HG03159 (cell line): Measurements from ENCODE around the gene POLR2L.
A peak's percentile ranks its signal among the peaks of the same experiment; 100 is the strongest.

Source experiments
- ATAC-seq: cut with Tn5 transposase; IDR thresholded peaks from one replicate; pipeline ENCODE4 v1.9.1; 2021; ENCODE audit warnings: mild to moderate bottlenecking, moderate library complexity; ENCODE audit not compliant: unreplicated experiment

The POLR2L gene

DNA sequence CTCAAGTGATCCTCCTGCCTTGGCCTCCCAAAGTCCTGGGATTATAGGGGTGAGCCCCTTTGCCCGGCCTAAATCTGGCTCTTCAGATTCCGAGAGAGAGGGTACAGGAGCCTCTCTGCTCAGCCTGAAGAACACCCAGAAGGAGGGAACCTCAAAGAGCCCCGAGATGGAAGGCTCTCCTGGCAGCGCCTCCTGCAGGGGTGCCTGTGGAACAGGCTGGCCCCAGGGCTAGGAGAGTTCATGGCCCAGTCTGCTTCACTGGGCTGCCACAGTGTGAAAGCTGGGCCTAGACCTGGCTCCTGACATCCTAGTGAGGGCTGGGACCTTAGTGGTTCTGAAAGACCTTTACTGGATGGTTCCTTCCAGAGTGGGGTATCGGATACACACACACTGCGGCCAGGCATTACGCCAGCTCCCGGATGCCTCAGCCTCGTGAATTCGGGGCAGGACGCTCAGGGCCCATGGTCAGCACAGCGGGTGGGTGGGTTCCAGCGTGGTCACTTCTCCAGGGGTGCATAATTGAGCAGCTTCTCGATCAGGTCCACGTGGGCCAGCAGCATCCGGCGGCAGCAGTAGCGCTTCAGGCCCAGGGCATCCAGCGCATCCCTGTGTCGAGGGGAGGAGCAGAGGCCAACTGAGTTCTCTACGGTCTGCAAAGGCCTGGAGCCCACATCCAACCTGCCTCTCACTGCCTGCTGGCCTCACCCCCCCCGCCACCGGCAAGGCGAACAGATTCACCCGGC, 2.3 kb downstream of the POLR2L start:
- no peak for ATAC-seq

DNA sequence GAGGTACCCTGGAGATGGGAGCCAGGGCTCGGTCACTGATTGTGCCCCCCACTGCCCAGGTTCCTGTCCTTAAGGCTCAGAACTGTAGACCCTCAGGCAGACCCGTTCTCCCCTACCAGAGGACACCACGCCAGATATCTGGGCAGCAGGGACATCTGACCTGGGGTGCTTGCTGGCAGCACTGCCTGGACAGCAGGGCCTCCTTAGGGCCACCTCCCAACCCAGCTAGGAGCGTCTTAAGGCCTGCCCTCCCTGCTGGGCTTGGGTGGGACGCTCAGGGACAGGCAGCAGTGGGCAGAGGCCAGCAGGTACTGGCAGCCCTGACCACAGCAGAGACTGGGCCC, 3.1 kb downstream of the POLR2L start:
- no peak for ATAC-seq

GRCh38 chr11:838441-839279, 3.7 kb downstream of the POLR2L start:
- no peak for ATAC-seq

- no peak for ATAC-seq
These were observed 4.4 kb downstream of the POLR2L start for GRCh38 chr11:837990-838307.

GRCh38 chr11:837189-837989, 4.9 kb downstream of the POLR2L start:
- no peak for ATAC-seq

DNA sequence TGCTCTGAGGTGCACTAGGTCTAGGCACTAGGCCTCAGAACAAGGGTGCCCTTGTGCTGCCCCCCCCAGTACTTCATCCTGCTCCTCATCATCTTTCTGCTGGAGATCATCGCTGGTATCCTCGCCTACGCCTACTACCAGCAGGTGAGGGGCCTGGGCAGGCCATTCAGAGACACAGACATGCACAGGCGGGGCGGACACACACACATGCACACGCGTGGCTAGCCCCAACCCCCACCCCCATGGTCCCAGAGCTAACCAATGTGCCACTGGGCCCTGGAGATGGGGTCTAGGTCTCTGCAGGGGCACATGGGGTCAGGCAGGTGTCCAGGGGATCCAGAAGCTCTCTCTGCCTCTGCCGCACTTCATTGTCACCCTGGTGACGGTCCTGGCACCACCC, 5.6 kb downstream of the POLR2L start:
- no peak for ATAC-seq

- ATAC-seq = no peak
These were observed 6.1 kb downstream of the POLR2L start for GRCh38 chr11:836274-836673.

- no peak for ATAC-seq
These were observed 7.7 kb downstream of the POLR2L start for GRCh38 chr11:834371-835316.

DNA sequence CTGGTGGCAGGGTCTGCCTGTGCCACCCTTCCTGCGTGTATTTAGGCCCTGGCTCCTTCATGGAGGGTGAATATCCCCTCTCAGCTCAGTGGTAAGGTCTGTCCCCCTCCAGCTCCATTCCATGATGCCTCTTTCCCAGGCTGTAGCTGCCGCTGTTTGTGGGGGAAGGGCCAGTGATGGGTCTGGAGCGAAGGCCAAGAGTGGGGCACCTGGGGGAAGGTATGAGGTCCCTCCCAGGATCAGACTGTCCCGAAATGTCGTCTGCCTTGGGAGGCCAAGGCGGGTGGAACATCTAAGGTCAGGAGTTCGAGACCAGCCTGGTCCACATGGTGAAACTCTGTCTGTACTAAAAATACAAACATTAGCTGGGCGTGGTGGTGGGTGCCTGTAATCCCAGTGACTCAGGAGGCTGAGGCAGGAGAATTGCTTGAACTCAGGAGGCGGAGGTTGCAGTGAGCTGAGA, 8.4 kb downstream of the POLR2L start:
- no peak for ATAC-seq

GRCh38 chr11:833114-833791, 9.1 kb downstream of the POLR2L start:
- ATAC-seq = peak; percentile 11

GRCh38 chr11:832529-833113, 9.7 kb downstream of the POLR2L start, which contains the start of gene CD151:
TSS of gene CD151 (plus strand) at chr11:832952. CDS start at chr11:836070, 3,118 bp downstream.
- peak; percentile 36 for ATAC-seq

- ATAC-seq = no peak
These were observed 10.3 kb downstream of the POLR2L start for GRCh38 chr11:831961-832528.

DNA sequence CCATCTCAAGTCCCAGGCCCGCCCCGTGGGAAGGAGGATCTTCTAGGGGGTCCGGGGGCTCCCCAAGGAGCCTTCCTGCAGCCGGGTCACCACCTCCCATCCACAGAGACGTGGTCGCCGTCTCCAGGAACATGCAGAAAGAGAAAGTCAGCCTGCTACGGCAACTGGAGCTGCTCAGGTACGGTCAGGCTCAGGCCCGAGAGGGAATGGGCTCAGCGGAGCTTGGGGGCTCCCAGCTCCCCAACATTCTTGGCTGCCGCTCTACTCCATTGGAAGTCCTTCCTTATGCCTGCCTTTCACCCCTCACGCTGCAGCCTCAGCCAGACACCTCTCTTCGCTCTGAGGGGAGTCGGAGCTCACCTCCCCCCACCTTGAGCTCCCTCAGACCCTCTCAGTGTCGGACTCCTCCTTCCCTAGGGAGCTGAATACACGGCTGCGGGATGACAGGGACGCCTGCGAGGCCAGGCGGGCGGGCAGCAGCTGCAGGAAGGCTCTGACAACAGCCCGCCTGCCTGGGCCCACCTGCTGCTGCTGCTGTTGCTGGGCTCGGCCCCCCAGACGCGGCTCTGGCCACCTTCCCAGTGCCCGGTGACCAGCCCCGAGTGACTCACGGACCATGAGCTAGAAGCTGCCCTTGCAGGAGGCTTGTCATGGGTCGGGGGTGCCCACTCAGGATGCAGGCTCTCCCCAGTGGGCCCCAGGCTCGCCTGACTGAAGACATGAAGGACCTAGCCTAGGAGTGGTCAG, 11.0 kb downstream of the POLR2L start:
- ATAC-seq = no peak

DNA sequence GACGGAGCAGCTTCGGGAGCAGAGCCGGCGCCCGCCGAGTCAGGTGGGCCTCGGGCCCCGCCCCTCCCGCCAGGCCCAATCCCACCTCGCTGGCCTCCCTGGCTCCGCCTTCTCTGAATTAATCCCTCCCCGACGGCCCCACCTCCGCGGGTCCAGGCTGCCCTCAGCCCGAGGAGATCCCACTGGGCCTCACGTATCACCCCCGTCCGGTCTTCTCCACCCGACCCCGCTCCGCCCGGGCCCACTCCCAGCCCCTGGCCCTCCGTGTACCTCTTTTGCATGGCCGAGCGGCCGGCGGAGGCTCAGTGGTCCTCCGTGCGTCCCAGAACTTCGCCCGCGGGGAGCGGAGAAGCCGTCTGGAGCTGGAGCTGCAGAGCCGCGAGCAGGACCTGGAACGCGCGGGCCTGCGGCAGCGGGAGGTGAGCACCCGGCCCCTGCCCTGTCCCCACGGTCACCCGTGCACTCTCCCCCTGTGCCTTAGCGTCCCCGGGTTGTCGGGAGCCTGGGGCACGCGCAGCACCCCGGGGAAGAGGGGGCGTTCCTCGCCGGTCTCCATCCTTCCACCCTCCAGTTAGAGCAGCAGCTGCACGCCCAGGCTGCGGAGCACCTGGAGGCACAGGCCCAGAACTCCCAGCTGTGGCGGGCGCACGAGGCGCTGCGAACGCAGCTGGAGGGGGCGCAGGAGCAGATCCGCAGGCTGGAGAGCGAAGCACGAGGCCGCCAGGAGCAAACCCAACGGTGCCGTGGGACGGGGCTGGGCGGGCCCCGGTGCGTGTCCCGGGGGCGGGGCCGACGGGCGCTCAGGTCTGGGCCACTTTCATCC, 11.8 kb downstream of the POLR2L start:
- no peak for ATAC-seq

DNA sequence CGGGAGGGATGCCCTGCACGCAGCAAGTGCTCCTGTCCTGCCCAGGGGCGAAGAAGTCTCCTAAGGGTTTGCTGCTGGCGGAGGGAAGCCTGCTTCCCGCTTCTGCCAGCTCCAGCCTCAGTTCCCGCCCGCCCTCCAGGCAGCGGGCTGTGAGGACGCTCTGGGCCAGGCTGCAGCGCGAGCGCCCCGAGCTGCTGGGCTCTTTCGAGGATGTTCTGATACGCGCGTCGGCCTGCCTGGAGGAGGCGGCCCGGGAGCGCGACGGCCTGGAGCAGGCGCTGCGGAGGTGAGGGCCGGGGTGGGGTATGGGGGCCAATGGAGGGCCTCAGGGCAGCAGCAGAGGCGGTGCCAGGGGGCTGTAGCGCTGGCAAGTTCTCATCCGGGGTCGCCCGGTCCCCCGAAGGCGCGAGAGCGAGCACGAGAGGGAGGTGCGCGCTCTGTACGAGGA, 12.5 kb downstream of the POLR2L start:
- no peak for ATAC-seq

DNA sequence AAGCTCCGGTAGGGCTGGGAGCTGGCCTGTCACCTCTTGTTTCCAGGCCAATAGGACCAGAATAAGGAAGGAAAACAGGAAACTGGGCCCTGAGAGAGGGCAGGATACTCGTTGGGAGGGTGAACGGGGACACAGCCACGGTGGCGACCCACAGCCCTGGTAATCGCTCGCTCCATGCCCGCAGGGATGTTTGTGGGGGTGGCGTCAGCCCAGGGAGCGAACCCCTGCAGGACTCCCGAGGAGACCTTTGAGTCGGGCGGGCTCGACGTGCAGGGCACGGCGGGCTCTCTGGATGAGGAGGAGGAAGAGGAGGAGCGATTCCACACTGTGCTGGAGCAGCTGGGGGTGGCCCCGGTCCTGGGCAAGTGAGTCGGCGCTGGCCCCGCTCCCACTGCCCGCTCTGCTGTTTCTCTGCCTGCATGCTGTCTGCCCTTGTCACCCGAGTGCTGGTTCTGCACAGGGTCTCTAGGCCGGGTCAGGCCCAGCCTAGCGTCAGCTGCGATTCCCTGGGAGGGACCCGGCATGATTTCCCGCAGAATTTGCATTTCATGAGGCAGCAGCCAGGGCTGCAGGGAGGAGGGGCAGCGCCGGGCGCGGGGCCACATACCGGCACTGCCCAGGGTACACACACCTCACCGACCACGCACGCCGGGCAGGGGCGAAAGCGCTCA, 13.0 kb downstream of the POLR2L start:
- ATAC-seq = no peak
